MCF 10A (cell line): ENCODE measurements around the gene RFC5. TPM values are rescaled to one million over a fixed set of nuclear protein-coding genes. Genes with fewer than 3 reads are reported as not detected.

ENCODE experiments used
- BruUV-seq: library from RNA; stranded (reverse); fragments of 400-500 nt; replicated peaks from 2 replicates; lab custom pipeline; 2021; lab: Mats Ljungman, UMichigan
- CTCF ChIA-PET: fragments of 300-600 bp; sonication (Branson Sonifier 250); formaldehyde crosslinking; extraction: SDS; loops from one replicate; lab custom pipeline; 2021; ENCODE audit warnings: antibody characterized with exemption, inconsistent platforms; lab: Yijun Ruan, JAX
- POLR2A ChIA-PET: fragments of 300-600, 350-650 bp; sonication (Branson Sonifier 250); formaldehyde crosslinking; extraction: SDS; loops from one replicate; lab custom pipeline; 2020; ENCODE audit warnings: antibody characterized with exemption, inconsistent platforms; lab: Yijun Ruan, JAX
- DNase-seq: peaks from one replicate; pipeline ENCODE4 v3.0.0-alpha.2; 2018; ENCODE audit not compliant: unreplicated experiment
- H3K27ac Mint-ChIP-seq: one replicate; pipeline ENCODE4 v1.8.0; 2022; ENCODE audit warnings: mild to moderate bottlenecking, low read depth, mixed read lengths; ENCODE audit not compliant: unreplicated experiment
- H3K27me3 Mint-ChIP-seq: one replicate; pipeline ENCODE4 v1.8.0; 2022; ENCODE audit warnings: mixed read lengths; ENCODE audit not compliant: insufficient read depth, unreplicated experiment
- H3K36me3 Mint-ChIP-seq: one replicate; pipeline ENCODE4 v1.8.0; 2022; ENCODE audit warnings: mild to moderate bottlenecking, moderate library complexity, mixed read lengths; ENCODE audit not compliant: insufficient read depth, unreplicated experiment
- H3K4me1 Mint-ChIP-seq: one replicate; pipeline ENCODE4 v1.8.0; 2022; ENCODE audit warnings: mixed read lengths; ENCODE audit not compliant: insufficient read depth, unreplicated experiment
- H3K4me3 Mint-ChIP-seq: one replicate; pipeline ENCODE4 v1.8.0; 2022; ENCODE audit warnings: mild to moderate bottlenecking, moderate library complexity, mixed read lengths; ENCODE audit not compliant: unreplicated experiment
- H3K9me3 Mint-ChIP-seq: one replicate; pipeline ENCODE4 v1.8.0; 2022; ENCODE audit warnings: mixed read lengths; ENCODE audit not compliant: unreplicated experiment
- CTCF ChIP-seq: fragments of 200-600 bp; IDR thresholded peaks from one replicate; pipeline ENCODE4 v1.8.0; 2022; ENCODE audit warnings: antibody characterized with exemption, mild to moderate bottlenecking; ENCODE audit not compliant: unreplicated experiment
- intact Hi-C: fragments of 100-400 bp; cut with micrococcal nuclease; formaldehyde crosslinking; loops from 2 replicates; pipeline ENCODE4 v1.14.1; 2022
- total RNA-seq: library from RNA; stranded (reverse); gene quantifications from 2 replicates; pipeline ENCODE4 v1.2.3, GENCODE V29; 2022

Gene RFC5
- total RNA-seq, 1 experiment from 2014 or later: 13.9 TPM

- ChIA-PET POLR2A (interaction anchor here (1.1 kb wide), 1 partner anchor 53 kb away, joined by 3 read pairs; no protein-coding TSS in a partner anchor), CTCF (interaction anchor here (0.5 to 1.5 kb wide), 4 partner anchors 14 to 147 kb away, joined by 3 to 4 read pairs (median 3); no protein-coding TSS in a partner anchor)
- intact Hi-C loops: no loop called here
- H3K27me3 Mint-ChIP-seq: no peaks in the 10 kb centered on the region
- H3K36me3 Mint-ChIP-seq: peaks cover 53% of the 10 kb centered on the region
- no TSS peak for BruUV-seq
- TF ChIP-seq CTCF: no peak
- no peak overlapping the region for H3K4me3 Mint-ChIP-seq
- no peak overlapping the region for H3K27ac Mint-ChIP-seq
- peaks cover 10% of the 10 kb centered on the region for H3K4me1 Mint-ChIP-seq
- no peaks in the 10 kb centered on the region for H3K9me3 Mint-ChIP-seq
- no peak for DNase-seq
Measured at GRCh38 chr12:118022728-118023109, 6.2 kb downstream of the RFC5 start.

GRCh38 chr12:118023301-118023860, 6.9 kb downstream of the RFC5 start:
- Mint-ChIP-seq H3K27ac (no peak overlapping the region), H3K36me3 (peaks cover 59% of the 10 kb centered on the region), H3K9me3 (no peaks in the 10 kb centered on the region), H3K27me3 (no peaks in the 10 kb centered on the region), H3K4me1 (peaks cover 5% of the 10 kb centered on the region), H3K4me3 (no peak overlapping the region)
- no TSS peak for BruUV-seq
- ChIA-PET POLR2A (interaction anchor here (1.1 kb wide), 1 partner anchor 54 kb away, joined by 3 read pairs; no protein-coding TSS in a partner anchor), CTCF (interaction anchor here (1.5 kb wide), 1 partner anchor 148 kb away, joined by 3 read pairs; no protein-coding TSS in a partner anchor)
- no peak for TF ChIP-seq CTCF
- no peak for DNase-seq
- intact Hi-C loops: no loop called here

- no peak overlapping the region for H3K4me3 Mint-ChIP-seq
- ChIA-PET POLR2A (no interaction called here), CTCF (no interaction called here)
- no TSS peak for BruUV-seq
- DNase-seq: no peak
- intact Hi-C loops: no loop called here
- H3K36me3 Mint-ChIP-seq: peaks cover 53% of the 10 kb centered on the region
- no peaks in the 10 kb centered on the region for H3K9me3 Mint-ChIP-seq
- no peak overlapping the region for H3K27ac Mint-ChIP-seq
- no peaks in the 10 kb centered on the region for H3K27me3 Mint-ChIP-seq
- no peak for TF ChIP-seq CTCF
- H3K4me1 Mint-ChIP-seq: peaks cover 5% of the 10 kb centered on the region
Measured at GRCh38 chr12:118025168-118025567, 8.7 kb downstream of the RFC5 start.

- Mint-ChIP-seq H3K27me3 (no peaks in the 10 kb centered on the region), H3K4me1 (no peaks in the 10 kb centered on the region), H3K36me3 (peaks cover 66% of the 10 kb centered on the region), H3K4me3 (no peak overlapping the region), H3K9me3 (no peaks in the 10 kb centered on the region), H3K27ac (no peak overlapping the region)
- POLR2A ChIA-PET: no interaction called here
- BruUV-seq: no TSS peak
- no peak for TF ChIP-seq CTCF
- DNase-seq: no peak
- intact Hi-C loops: no loop called here
- CTCF ChIA-PET: interaction anchor here (0.8 kb wide), 2 partner anchors 155 kb away, joined by 4 to 5 read pairs; no protein-coding TSS in a partner anchor
Measured at GRCh38 chr12:118029166-118029565, 12.7 kb downstream of the RFC5 start.
